HG03135 (cell line): ENCODE data around the gene DOCK8.
"Not testable (repeated sequence)": the region's sequence is repeated elsewhere in the genome, so short reads cannot be mapped to it uniquely, and the experiment has no call there.

ENCODE experiments used
- ATAC-seq: cut with Tn5 transposase; IDR thresholded peaks from one replicate; pipeline ENCODE4 v1.9.1; 2021; ENCODE audit warnings: mild to moderate bottlenecking, moderate library complexity; ENCODE audit not compliant: unreplicated experiment

Gene DOCK8

DNA sequence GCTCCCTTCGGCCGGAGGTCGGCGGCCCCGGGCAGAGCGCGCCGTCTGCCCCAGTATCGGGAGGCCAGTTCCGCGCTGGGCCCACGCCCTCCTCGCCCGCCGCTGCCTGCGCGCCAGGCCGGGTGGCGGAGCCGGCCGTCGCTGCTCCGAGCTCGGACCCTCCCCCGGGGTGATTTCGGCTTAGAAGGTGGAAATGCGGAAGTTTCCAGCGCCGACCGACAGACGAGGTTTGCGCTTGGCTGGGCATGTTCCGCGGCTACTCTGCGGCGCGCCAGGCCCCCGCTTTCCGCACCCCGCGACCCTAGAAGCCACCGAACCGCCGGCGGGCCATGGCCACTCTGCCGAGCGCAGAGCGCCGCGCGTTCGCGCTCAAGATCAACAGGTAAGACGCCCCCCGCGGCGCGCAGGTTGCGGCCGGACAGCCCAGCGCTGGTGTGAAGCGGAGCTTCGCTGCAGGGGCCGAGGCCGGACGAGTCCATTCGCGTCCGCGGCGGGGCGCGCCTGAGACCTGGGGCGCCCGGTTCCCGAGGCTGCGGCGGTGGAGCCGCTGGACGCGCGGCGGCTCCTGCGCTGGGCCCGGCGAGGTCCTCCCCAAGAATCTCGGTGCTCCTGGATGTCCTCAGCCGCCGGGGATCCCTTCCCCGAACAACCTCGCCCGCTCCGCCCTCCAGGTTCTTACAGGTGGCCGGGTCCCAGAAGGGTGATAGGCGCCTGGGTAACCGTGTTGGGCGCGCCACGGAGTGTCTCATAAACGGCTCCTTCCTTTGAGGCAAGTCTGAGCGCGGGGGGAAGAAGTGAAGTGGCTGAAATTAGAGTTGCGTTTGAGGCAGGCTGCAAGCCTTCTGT is at the start of gene DOCK8:
DOCK8 (plus strand) TSS at position 218 of the 846 bp plus-strand sequence; CDS start at position 330, 112 bp downstream.
- peak; percentile 88 for ATAC-seq

- ATAC-seq: not testable (repeated sequence)
Measured at GRCh38 chr9:169757-170156, 44.9 kb upstream of the DOCK8 start.

- not testable (repeated sequence) for ATAC-seq
Measured at GRCh38 chr9:178140-178825, 36.4 kb upstream of the DOCK8 start.

DNA sequence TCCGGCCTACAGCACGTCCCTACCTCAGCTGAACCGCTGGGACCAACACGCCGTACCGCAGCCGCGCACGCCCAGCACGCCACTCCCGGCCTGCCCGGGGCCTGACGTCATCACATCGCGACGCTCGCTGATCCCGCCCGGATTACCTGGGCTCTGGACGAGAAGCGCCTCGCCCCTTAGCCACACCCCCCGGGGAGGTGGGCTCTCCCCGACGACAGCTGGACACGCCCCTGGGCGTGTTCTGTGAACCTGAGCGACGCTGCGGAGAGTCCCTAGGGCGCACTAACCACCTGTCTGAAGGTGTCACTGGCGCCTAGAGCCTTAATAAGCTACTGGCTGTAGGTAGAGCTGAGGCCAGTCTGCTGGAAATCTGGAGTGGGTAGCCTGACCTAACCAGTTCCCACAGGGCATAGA is 35.7 kb upstream of the DOCK8 start, which contains the start of gene ZNG1A:
ZNG1A (minus strand) TSS at position 87 of the 414 bp plus-strand sequence. CDS start 87 bp downstream, outside the sequence.
- not testable (repeated sequence) for ATAC-seq

DNA sequence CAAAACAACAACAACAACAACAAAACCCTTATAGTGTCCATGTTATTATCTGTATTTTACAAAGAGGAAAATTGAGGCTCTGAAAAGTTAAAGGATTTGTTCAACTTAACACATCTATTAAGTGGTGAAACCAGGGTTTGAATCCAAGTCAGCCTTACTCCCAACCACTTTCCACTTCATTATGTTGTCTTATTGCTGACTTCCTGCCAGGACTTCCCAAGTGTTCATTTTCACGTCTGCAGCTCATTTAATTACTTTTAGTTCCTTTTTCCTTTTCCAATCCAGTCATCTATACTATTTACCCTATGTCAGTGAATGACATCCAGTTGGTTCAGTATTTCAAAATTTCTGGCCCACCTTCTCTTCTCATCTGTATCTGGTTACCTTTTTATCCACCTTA is 15.1 kb upstream of the DOCK8 start:
- ATAC-seq: not testable (repeated sequence)

GRCh38 chr9:206481-206880 is 8.2 kb upstream of the DOCK8 start:
- ATAC-seq: no peak

GRCh38 chr9:209143-209758 is 5.4 kb upstream of the DOCK8 start:
- ATAC-seq: no peak

DNA sequence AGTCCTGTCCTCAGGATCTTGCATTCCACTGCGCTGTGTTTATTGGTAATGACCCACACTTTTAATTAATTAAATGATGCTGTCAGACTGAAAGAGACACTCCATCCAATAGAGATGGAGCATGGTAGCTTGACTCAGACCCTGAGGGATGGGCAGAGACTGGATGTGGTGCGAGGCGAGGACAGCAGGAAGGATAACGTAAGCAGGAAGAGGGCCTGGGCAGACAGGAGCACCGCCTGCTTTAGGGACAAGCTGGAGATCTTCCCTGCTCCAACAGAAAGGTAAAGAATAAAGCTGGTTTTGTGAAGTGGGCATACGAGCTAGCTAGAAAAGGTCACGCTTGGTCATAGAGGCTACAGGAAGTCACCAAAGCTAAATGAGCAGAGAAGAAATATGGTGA is 3.6 kb upstream of the DOCK8 start:
- ATAC-seq: no peak

DNA sequence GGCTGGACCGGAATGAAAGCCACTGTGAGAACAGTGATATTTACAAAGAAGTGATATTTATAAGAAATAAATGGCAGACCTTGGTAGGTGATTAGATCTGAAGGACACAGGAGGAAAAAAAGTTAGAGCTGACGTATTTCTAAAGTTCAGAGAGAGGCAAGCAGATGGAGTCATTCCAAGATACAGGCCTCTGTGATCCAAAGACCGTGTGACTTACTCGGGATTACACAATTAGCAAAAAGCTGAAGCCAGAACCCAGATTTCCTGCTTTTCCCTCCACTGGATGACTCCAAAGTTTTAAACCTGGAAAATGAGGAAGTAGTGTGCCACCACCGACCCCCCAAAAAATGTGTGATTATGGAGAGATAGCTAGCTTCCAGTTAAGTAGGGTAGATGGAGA is 3.1 kb upstream of the DOCK8 start:
- ATAC-seq: no peak

GRCh38 chr9:212297-212696 is 2.4 kb upstream of the DOCK8 start:
- no peak for ATAC-seq

- not testable (repeated sequence) for ATAC-seq
Measured at GRCh38 chr9:213901-214300, 764 bp upstream of the DOCK8 start.

DNA sequence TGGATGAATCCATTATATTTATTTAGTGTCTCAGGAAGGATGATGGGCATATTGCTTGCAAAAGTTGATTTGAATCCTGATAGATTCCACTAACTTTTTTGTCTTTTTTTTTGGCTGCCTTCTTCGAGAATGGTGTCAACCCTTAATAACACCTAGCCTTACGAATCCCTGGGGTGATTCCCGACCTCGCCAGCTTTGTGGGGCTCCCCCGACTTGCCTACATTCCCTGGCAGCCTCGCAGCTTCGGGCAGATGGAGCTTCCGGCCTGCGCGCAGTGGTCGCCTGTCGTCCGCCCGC is 366 bp upstream of the DOCK8 start:
- no peak for ATAC-seq

DNA sequence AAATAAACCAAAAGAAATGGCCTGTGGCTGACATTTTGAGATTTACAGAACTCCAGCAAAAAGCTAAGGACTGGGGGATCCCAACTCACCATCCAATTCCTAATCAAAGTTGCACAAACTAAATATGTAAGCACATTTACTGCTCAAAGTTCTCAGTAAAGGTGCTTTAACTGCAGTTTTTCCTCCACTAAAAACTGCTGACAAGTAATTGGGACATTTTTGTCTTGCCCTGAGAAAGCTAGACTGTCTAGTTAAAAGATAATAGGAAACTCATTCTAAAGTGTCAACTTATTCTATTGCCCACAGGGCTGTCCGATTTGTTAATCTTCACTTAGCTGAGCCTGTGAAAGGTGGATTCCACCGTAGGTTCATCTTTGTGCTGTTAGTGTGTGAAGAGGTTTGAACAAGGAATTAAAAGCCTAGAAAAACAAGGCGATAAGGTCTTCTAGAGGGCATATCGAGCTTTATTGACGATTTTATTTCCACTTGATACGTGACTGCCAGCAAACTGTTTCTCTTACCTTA is 1.0 kb downstream of the DOCK8 start:
- no peak for ATAC-seq

DNA sequence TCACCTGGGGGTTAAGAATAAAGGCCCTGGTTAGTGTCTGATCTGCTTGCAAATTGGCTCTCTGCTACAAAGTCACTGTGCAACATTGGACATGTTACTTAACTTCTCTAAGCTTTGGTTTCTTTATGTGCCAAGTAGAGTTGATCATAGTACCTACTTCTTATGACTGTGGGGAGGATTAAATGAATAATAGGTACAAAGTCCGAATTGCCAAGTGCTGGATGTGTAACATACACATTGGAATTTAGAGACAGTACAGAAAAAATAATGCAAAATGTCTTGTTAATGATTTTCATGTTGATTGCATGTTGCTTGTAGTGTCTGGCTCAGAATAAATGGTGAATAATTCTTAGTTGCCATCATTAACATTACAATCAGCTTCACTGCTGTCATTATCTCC is 2.2 kb downstream of the DOCK8 start:
- ATAC-seq: no peak

GRCh38 chr9:217950-218349 is 3.3 kb downstream of the DOCK8 start:
- no peak for ATAC-seq

- not testable (repeated sequence) for ATAC-seq
Measured at GRCh38 chr9:219036-219435, 4.4 kb downstream of the DOCK8 start.

DNA sequence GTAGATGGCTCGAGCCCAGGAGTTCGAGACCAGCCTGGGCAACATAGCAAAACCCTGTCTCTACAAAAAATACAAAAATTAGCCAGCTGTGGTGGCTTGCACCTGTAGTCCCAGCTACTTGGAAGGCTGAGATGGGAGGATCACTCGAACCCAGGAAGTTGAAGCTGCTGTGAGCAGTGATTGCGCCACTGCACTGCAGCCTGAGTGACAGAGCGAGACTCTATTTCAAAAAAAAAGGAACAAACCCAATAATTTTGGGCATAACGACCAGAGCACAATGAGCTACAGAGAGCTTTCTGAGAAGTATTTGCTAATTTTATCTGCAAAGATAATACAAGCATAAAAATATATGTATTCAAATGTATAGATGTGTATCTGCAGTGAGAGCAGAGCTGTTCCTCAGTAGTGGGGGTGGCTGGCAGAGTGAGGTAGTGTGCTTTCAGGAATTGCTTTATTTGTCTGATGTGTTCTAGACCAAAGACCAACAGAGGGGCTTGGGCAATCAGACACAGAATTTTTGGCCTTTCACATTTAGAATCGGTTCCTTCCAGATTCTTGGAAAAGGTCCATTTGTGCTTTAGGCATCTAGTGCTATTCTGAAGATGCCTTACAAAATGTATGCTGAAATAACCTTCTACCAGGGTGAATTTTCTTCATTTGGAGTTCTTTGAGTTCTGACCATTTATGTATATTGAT is 5.2 kb downstream of the DOCK8 start:
- no peak for ATAC-seq

DNA sequence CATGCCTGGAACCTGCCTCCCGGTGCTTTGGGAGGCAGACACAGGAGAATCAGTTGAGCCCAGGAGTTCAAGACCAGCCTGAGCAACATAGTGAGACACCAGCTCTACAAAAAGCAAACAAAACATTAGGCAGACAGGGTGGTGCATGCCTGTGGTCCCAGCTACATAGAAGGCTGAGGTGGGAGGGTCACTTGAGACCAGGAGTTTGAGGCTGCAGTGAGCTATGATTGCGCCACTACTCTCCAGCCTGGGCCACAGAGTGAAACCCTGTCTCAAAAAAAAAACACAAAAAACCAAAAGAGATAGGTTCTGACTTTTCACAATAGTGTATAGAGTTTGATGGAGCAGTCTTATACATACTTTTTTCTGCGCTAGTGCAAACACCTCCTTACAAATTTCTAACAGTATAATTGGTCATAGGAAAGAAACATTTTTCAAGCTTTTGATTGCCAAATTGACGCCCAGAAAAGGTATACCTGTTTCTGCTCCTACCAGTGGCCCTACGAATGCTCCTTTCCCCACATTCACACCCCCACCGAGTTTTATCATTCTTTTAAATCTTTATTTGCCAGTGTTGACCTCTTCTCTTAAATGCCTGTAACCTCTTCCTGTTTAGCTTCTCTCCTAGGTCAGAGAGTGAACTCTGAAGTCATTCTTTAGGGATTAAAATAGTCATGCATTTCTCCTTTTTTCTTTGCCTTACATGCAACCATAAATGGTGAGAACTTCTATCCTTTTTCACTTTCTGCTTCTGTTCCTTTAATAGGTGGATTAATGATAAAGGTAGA is 7.5 kb downstream of the DOCK8 start:
- no peak for ATAC-seq

DNA sequence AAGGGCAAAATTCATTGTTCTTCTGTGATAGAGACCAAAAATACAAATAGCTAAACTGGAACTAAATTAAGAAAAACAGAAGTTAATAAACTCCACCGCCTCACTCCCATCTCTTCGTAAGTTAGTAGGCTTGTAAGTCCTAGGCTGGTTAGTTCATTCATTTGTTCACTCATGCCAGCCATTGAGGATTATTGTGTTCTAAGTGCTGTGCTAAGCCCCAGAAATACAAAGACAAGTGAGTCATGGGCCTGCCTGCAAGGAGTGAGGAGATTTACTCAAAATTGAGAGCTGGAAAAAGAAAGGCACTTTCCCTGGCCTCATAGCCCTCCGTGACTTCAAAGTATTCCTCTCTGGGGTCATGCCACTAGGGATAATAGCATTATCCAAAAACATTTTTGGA is 8.5 kb downstream of the DOCK8 start:
- no peak for ATAC-seq

DNA sequence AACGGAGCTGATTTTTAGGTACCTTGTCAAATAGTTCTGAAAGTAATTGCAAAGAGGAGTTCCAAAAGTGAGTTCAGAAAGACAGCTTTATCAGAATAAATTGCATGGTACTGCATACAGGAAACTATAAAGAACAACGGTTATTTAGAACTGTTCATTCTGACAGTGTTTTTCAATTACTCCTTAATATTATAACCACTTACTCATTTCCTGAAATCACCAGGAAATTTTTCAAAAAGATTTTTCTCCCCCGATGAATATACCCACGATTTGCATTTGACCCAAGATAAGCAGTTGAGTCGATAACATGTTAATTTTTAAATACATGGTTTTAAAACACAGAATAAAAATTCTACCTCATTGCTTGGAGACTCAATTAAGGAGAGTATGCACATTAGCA is 9.4 kb downstream of the DOCK8 start:
- no peak for ATAC-seq
